GM19239 (cell line): ENCODE measurements around the gene TMOD3.
"Not testable (repeated sequence)": the region's sequence is repeated elsewhere in the genome, so short reads cannot be mapped to it uniquely, and the experiment has no call there.

Source experiments
- DNase-seq: peaks from one replicate; pipeline ENCODE4 v3.0.0; 2011; ENCODE audit warnings: low spot score; ENCODE audit not compliant: insufficient read length
- FAIRE-seq: peaks from 2 replicates; lab custom pipeline; 2011; peaks lifted over from hg19 to GRCh38; lab: Jason Lieb, UNC

Gene TMOD3

DNA sequence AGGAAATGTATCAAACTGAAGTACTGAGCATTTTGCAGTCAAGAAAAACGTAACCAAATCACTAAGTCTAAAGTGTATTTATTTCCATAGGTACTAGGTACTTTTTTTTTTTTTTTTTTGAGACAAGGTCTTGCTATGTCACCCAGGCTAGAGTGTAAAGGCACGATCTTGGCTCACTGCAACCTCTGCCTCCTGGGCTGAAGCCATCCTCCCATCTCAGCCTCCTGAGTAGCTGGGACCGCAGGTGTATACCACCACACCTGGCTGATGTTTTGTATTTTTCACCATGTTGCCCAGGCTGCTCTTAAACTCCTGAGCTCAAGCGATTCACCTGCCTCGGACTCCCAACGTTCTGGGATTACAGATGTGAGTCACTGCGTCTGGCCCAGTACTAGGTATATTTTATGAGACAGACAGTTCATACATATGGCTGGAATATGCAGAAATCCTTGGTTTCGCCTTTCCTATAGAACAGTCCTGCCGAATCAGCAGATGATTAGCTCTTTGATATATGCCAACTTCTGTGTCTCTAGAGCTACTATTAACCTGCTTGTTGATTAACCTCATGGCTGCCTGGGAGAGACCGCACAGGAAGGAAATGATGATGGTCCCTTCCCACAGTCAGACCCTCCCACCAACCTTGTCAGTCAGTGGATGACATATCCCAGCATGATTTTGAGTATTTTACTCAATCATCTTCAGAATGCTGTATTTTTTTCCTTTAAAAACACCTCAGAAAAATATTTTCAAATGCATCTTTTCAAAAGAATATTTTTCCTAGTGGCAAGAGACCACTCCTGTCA is 32.3 kb downstream of the TMOD3 start:
- FAIRE-seq (no peak), DNase-seq (no peak)

DNA sequence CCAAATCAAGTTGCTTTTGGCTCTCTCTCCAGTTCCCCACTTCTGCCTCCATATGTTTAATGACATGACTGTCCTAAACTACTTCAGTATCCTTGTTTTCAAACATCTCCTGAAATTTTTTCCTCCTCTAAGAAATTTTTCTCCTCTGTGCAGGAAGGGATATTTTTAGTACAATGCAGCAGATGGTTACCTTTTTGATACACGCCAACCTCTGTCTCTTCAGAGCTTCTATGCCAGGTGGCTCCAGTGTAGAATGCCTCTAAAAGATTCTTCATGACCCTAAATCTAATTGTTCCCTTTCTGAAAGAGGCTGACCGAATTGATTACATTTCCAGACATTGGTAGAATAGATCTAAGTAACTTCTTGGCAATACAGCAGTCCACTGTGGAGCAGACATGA is 33.7 kb downstream of the TMOD3 start:
- no peak for DNase-seq

GRCh38 chr15:51864408-51865056 is 35.1 kb downstream of the TMOD3 start:
- FAIRE-seq: no peak
- DNase-seq: no peak

More for the DNA sequence above, 33.7 kb downstream of the TMOD3 start:
- no peak for FAIRE-seq

DNA sequence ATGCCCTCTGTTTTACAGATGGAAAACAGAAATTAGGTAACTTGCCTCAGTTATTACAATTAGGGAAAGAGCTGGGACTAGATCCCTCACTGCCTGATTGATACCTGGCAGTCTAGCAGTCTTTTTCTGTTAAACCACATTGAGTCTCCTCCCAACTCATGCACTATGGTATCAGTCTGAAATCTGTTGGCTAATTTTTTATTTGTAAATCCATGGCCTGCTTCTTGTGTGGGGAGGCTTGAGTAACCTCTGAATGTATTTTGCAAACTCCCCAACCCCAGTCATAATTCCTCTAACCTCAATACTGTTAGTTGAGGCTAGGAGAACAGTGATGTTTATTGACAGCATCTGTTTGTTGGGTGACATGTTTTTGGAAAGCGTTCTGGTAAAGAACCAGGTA is 35.9 kb downstream of the TMOD3 start:
- no peak for DNase-seq
- no peak for FAIRE-seq

GRCh38 chr15:51866161-51866560 is 36.7 kb downstream of the TMOD3 start:
- FAIRE-seq: no peak
- no peak for DNase-seq

DNA sequence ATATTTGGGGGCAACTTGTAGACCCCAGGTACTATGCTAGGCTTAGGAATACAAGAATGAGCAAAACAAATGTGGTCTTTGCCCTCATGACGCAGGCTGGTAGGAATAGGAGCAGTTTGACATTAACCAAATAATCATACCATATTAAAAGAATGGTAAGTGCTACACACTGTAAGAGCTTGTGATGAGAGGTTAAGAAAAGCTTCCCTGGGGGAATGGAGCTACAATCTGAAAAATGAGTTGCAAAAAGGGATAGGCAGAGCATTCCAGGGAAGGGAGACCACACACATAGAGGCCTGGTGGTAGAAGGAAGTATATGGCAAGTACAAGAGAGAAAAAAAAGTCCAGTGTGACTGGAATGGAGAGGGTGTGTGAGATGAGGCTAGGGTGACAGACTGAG is 37.3 kb downstream of the TMOD3 start:
- DNase-seq (no peak), FAIRE-seq (no peak)

DNA sequence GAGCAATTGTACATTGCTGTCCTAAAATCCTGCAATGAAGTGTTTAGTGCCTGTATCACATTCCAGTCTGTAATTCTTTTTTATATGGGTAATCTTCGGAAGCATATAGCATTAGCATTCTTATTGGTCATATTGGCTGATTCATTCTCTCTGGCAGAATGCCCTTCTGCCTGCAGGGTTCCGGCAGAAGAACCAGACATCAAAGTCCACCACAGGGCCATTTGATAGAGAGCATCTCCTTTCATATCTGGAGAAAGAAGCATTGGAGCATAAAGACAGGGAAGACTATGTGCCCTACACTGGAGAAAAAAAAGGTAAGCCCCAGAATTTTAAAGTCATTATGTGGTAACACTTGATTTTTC is 39.6 kb downstream of the TMOD3 start:
- FAIRE-seq: no peak
- DNase-seq: no peak

GRCh38 chr15:51870774-51871173 is 41.3 kb downstream of the TMOD3 start:
- DNase-seq (no peak), FAIRE-seq (no peak)

DNA sequence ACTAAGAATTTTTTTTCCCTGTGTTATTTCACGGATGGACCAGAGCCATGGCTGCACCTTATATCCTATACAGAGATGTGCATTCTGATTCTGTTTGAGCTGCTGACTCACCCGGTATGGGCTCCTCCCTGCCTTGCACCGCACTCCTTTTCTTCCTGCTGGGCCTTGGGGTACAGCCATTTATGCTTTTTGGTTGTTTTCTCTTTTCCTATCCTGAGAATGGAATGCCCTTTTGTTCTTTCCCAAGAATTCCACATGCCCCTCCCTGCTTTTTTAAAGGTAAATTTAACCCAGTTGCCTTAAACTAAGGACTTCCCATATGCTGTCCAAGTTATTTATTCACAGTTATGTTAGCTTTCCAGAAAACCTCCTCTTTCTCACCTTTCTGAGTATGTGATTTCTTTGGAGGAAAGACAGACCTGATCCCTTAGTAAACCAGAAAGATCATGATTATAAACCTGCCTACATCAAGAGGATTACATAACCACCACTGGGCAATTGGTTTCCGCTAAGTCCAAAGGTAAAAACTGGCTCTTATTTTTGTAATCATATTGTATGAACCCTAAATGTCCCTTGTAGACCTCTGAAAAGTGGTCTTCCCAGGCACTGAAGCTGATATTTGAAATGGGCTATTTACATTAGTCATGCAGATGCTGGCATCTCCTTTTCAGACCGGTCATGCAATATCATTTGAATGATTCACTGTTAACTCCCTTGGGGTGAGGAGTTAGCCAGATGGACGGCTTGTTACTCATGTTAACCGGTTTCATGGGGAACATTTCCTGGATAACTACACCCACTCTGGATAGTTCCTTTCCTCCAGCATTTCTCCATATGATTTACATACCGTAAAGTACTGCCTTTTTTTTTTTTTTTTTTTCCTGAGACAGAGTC is 45.5 kb downstream of the TMOD3 start:
- FAIRE-seq: no peak
- DNase-seq: no peak

DNA sequence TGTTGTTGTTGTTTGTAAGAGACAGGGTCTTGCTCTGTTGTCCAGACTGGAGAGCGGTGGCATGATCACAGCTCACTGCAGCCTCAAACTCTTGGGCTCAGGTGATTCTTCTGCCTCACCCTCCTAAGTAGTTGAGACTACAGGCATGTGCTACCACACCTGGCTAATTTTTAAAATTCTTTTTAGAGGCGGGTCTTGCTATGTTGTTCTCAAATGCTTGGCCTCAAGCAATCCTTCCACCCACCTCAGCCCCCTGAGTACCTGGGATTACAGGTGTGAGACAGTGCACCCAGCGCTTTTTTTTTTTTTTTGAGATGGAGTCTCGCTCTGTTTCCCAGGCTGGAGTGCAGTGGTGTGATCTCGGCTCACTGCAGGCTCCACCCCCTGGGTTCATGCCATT is 46.7 kb downstream of the TMOD3 start:
- no peak for DNase-seq
- FAIRE-seq: no peak

- FAIRE-seq (no peak), DNase-seq (no peak)
Observed at GRCh38 chr15:51878446-51879386, 49.3 kb downstream of the TMOD3 start.

DNA sequence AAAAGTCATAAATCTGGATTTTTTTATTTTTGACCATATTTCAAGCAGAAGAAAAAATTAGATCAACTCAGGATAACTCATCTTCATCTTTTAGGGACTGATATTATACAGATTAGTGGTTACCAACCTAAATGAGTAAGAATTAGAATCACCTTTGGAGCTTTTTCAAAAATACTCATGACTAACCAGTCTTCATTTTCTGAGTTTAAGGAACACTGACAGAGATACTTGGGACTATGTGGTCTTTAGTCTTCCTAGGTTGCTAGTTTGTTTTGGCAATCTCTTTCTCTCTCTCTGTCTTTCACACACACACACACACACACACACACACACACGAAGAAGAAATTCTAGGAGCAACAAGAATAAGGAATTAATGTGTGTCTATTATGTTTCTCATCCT is 50.1 kb downstream of the TMOD3 start:
- FAIRE-seq (no peak), DNase-seq (no peak)

DNA sequence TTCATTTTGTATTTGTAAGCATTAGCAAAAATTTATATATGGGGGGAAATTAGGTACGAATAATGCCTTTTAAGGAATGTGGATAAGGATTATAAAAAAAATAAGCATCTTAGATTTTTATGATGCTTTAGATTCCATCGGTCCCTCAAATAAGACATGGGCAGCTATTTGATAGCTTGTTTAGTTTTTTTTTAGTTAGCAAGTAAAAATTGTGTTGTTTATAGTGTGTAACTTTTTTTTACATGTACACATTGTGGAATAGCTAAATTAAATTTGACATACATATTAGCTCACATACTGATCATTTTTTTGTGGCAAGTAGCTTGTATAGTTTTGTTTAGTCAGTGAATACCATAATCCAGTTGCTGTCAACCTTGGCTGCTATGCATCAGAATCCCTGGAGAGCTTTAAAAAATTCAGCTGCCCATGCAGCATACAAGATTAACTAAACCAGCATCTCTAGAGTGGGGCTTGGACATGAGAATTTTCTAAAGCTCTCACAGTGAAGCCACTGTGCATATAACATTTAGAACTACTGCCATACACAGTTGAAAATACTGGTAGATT is 53.9 kb downstream of the TMOD3 start:
- no peak for DNase-seq
- no peak for FAIRE-seq

DNA sequence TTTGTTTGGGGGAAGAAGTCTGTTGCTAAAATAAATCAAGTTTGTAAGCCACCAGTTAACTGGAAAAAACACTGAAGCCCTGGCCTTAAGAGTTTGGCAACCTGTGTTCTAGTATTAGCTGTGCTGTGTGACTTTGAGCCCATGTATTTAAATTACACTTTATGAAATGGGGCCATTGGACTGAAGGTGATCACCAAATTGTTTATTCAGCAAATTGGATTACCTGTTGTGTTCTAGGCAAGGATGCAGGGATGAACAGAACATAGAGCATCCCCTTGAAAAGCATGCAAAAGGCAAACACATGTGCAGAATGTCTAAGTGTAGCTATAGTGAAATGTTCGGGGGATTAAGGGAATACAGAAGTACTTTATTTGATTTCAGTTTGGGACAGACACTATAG is 54.6 kb downstream of the TMOD3 start:
- FAIRE-seq (no peak), DNase-seq (no peak)

DNA sequence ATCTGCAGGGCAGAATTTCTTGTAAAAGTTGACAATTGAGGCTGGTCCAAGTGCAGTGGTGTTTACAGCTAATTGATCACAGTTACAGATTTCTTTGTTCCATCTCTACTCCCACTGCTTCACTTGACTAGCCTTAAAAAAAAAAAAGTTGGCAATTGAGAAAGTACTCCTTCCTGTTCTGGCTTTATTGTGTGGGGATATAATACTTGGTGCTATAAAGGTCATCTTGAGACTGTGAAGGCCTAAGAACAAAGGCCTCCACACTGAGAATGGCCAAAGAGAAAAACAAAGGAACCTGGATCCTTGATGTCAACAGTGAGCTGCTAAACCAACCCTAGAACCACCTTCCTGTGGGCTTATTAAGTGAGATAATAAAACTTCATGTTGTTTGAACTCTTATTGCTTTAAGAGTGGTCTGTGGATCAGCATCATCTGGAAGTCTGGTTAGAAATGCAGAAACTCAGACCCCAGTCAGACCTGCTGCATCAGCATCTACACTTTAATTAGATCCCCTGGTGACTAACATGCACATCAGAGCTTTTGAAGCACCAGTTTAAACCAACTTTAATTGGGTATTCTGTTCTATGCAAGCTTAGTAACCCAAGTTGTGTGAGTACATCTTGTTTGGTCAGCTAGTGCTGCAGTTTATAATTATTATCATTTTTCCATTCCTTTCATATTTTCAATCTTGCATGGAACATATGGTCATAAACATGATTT is 55.2 kb downstream of the TMOD3 start:
- FAIRE-seq (no peak), DNase-seq (no peak)

- not testable (repeated sequence) for DNase-seq, FAIRE-seq
Observed at GRCh38 chr15:51885758-51886157, 56.3 kb downstream of the TMOD3 start.

DNA sequence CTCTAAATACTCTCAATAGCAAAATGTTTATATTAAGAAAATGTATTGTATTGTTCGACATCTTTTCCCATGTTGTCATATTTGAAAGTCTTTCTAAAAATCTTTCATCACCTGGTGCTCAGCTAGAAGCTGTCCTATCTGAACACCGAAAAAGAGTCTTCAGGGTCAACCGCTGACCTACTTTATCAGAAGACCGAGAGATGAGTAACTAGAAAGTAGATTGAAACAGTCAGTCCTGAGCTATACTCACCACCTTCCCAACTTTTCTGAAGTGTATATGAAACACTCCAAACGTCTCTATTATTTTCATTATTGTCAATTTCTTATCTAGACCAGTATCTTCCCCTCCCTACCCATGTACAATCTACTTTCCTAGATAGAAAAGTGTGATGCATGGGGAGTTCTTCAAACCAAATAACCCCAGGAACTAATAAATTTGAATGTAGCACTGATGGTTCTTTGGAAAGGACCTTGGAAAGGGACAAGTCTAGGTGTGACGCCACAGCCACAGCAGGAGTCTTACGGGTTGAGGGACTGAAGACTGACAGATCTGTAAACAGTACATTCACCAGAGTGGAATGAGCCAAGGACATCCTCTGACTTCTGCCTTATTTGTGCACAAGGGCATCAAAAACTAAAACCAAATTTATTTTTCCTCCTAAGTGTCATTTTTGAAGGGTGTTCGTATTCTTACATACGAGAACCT is 58.6 kb downstream of the TMOD3 start:
- FAIRE-seq (peak; percentile 65), DNase-seq (no peak)

DNA sequence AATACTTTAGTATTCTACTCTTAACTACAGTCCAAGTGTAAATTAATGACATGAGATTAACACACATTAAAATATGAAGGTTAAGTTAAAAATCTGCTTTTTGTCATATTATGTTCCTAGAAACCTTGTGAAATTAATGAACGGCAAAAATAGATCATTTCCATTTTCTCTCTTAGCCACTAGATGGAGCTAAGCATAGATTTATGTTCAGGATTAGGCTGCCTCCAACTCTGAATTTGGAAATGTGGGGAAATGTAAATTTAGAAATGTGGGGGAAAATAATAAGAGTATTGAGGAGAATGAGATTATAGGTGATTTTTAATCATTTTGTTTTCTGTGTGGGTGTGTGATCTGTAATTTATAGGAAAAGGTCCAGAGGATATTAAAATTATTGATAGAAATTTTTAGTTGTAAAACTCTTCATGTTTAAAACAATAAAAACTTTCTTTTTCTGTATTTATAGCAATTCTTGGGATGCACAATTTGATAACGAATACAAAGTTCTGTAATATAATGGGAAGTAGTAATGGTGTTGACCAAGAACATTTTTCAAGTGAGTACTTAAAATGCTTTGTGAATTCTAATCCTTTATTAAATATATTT is 59.2 kb downstream of the TMOD3 start:
- DNase-seq: peak; percentile 33
- no peak for FAIRE-seq
